Measurements from ENCODE around the gene FAM107B.

DNA sequence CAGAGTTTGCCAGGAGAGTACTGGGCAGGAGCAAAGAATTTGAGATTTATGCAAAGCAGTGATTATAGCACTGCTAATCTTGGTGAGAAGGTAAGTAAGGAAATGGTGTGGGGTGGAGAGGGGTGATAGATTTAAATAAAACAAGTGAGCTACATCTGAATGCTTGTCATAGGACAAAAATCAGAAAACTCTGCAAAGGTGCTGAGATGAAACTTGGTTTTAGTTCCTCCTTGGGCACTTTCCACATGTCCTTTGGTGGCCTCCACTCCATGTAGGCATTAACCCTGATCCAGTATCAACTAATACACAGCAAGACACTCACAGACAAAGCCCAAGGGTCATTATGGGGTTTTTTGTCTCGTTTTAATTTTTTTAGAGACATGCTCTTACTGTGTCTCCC is 25.7 kb upstream of the FAM107B start:
- TF ChIP-seq, protein P1, sequence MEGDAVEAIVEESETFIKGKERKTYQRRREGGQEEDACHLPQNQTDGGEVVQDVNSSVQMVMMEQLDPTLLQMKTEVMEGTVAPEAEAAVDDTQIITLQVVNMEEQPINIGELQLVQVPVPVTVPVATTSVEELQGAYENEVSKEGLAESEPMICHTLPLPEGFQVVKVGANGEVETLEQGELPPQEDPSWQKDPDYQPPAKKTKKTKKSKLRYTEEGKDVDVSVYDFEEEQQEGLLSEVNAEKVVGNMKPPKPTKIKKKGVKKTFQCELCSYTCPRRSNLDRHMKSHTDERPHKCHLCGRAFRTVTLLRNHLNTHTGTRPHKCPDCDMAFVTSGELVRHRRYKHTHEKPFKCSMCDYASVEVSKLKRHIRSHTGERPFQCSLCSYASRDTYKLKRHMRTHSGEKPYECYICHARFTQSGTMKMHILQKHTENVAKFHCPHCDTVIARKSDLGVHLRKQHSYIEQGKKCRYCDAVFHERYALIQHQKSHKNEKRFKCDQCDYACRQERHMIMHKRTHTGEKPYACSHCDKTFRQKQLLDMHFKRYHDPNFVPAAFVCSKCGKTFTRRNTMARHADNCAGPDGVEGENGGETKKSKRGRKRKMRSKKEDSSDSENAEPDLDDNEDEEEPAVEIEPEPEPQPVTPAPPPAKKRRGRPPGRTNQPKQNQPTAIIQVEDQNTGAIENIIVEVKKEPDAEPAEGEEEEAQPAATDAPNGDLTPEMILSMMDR (IDR thresholded peaks at IDR 0.05) = no peak
- TF ChIP-seq EZH2 (IDR thresholded peaks at IDR 0.05) (no peak), EZH2phosphoT487 (IDR thresholded peaks at IDR 0.05) (no peak)

Data from neural progenitor cell (in vitro differentiated cells).